HG03521 (cell line): ENCODE measurements around the gene RNF114.

Experiments
- ATAC-seq: cut with Tn5 transposase; IDR thresholded peaks from one replicate; pipeline ENCODE4 v1.9.1; 2021; ENCODE audit warnings: mild to moderate bottlenecking, moderate library complexity; ENCODE audit not compliant: unreplicated experiment

RNF114 gene

GRCh38 chr20:49901588-49901987 lies 34.6 kb upstream of the RNF114 start:
- ATAC-seq, result no peak

DNA sequence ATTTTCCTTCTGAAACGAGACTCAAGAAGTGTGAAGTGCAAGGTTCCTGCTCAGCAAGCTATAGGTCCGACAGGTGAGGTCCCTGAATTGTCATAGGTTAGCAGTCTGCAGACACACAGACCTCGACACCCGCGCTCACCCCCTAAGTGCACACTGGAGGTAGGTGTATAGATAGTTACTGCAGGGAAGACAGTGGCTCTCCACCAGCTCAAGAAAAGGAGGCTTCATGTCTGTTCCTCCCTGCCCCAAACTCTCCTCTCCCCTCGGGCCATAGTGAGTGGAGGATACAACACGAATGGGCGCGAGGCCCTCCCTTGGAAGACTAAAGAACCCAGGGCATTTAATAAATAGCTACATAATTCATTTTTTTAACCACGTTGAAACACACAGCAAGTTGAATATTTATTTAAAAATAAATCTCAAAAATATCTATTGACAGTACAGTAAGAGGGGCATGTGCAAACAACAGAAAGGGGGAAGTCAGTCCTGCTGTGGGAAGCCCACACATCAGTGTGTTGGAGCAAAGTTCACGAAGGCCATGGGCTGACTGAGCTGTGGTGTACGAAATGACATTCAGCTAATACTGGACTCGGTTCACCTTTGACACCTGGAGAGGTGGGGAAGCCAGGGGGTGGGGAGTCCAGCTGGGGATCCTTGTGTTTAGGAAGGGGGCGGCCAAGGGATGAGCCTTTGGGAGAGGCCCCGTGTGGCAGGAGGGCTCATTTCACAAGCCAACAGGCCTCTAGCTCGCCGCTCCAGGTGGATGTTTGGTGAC lies 31.6 kb upstream of the RNF114 start:
- ATAC-seq, result no peak

GRCh38 chr20:49905415-49906091 lies 30.6 kb upstream of the RNF114 start:
- no peak for ATAC-seq

GRCh38 chr20:49906101-49906604 lies 30.0 kb upstream of the RNF114 start:
- no peak for ATAC-seq

DNA sequence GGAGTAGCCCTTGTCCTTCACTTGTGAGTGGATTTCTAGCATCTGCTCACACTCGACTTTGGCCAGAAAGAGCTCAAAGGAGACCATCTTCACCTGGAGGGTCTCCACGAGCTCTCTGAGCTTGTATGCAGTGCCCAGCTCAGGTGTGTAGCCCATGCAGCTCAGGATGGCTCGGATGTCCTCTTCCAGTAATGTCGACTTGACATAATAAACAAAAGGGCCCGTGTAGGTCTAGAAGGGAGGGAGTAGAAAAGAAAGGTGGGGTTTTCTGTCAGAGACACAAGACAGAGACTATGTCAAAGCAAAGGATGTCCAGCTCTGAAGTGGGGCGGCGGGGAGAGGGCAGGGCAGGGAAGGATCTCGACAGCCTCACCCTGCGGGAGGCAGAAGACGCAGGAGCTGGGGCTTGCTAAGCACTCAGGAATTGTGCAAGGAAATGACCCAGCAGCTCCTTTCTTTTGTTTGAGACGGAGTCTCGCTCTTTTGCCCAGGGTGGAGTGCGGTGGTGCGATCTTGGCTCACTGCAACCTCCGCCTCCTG lies 29.5 kb upstream of the RNF114 start:
- ATAC-seq, result no peak

DNA sequence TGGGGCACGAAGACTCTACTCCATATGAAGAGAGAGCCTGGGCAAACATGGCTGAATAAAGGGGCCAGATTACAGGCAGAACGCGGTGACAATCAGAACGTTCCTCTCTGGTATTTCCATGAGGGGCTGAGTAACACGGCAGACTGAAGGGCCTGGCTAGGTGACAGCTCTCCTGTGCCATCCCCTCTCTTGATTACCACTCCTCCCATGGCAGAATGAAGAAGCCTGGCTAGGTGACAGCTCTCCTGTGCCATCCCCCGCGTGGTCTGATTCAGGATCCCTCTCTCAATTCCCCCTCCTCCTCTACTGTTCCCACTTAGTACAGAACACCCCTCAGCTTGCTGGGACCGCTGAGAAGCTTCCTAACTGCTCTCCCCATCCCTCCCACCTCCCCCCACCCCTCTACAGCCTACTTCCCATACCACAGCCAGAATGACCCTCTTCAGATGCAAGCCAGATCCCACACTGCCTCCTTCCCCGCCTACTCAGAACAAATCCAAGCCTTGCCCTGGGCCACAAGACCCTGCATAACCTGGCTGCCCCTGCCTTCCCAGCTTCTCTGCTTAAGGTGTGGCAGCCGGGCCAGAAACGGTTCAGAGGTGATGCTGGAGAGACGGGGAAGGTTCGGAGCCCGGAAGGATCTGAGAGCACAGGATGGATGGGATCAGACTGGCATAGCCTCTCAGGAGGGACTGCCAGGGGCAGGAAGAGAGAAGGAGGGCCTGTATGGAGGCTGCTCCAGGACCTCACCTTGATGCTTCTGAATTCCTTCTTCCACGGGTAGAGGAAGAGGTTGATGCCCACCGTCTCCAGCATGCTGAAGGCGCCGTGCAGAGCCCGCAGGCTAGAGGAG lies 28.6 kb upstream of the RNF114 start:
- ATAC-seq, result no peak

DNA sequence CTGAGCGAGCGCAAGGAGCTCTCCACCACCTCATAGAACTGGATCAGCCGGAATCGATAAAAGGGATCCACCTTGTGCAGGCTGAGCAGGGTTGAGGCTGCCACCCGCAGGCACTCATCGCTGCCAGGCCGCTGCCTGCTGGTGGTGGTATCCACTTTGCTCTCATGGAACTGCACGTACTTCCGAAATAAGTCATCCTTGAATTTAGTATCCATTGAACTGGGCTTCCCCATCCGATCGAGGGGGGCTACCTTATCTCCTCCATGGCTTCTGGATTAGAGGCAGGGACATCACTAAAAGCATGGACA lies 28.0 kb upstream of the RNF114 start:
- ATAC-seq, result no peak

GRCh38 chr20:49909499-49910339 lies 26.5 kb upstream of the RNF114 start:
- ATAC-seq, result no peak

GRCh38 chr20:49910340-49910706 lies 25.9 kb upstream of the RNF114 start:
- ATAC-seq, result no peak

- ATAC-seq, result no peak
Measured at GRCh38 chr20:49913399-49914047, 22.7 kb upstream of the RNF114 start.

DNA sequence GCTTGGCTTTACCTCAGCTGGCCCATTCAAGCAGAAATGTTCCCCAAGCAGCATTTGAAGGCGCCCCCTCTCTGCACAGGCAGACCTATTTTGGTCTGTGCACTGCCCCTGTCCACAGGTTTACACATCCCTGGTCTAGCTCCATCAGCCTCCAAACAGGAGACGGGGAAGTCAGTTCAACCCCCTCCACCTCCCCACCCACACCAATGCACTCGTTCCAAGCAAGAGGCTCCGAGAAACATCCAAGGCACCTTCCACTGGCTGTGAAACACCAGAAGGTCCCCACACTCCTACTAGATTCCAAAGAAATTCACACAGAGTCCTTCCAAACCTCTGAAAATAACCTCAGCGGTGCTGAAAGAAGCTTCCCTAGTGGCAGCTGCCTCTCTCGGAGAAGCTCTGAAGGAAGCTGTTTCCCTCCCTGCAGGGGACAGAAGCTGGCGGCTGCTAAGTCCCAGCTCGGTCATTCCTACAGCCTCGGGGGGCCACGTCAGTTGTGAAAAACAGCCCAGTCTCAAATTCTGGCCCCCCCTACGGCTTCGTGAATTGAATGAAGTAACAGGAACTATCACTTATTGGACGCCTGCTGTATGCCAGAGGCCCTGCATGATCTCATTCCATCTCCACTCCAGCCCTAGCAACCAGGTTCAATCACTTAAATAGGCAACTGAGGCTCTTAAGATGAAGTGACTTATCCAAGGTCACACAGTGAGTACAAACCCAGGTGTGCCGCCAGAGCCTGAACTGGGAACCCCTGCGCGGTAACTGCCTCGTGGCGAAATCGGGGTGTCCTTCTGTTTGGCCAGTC lies 21.7 kb upstream of the RNF114 start:
- peak; percentile 14 for ATAC-seq

DNA sequence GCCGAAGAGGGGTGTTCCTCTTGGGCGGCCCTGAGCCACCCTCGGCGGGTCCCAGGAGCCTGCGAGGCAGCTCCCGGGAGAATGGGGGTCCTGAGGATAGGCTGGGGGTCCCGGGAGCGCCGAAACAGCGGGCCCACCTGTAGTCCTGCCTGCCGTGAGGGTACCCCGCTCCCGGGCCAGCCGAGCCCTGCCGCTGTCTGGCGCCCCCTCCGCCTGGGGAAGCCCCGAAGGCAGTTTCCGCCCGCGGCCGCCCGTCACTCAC lies 21.1 kb upstream of the RNF114 start:
- no peak for ATAC-seq

DNA sequence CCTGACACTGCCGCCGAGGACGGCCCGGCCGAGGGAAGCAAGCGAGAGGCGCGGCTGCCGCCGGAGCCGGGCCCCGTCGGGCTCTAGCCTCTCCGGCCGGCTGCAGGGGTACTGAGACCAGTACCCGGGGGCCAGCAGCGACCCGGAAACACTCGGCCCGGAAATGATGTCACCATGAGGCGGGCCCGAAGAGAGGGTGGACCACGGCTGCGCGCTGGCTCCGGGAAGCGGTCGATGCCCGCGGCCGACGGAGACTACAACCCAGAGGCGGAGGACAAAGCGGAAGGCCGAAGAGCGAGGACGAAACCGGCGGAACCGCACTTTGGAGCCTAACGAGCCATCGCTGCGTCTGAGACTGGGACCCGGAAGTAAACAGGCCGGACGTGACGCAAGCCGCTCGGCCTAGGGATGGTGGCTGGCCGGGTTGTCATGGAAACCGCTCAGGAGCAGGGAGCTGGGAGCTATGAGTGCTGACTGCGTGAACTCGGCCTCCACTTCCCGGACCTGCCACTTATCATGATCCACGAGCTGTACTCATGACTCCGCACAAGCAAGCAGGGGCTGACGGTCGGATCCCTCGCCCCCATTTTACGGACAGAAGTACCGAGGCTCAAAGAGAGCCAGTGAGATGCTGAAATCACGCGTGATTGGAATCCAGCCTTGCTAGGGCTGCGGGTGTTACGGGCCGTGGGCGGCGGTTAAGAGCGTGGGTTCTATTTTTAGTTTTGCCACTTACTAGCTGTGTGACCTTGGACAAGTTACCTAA lies 20.6 kb upstream of the RNF114 start, which contains the start of gene SPATA2:
Gene SPATA2 (minus strand): TSS at position 150 of the 766 bp plus-strand sequence. CDS start 7,039 bp downstream, outside the sequence.
- ATAC-seq, result peak; percentile 80

DNA sequence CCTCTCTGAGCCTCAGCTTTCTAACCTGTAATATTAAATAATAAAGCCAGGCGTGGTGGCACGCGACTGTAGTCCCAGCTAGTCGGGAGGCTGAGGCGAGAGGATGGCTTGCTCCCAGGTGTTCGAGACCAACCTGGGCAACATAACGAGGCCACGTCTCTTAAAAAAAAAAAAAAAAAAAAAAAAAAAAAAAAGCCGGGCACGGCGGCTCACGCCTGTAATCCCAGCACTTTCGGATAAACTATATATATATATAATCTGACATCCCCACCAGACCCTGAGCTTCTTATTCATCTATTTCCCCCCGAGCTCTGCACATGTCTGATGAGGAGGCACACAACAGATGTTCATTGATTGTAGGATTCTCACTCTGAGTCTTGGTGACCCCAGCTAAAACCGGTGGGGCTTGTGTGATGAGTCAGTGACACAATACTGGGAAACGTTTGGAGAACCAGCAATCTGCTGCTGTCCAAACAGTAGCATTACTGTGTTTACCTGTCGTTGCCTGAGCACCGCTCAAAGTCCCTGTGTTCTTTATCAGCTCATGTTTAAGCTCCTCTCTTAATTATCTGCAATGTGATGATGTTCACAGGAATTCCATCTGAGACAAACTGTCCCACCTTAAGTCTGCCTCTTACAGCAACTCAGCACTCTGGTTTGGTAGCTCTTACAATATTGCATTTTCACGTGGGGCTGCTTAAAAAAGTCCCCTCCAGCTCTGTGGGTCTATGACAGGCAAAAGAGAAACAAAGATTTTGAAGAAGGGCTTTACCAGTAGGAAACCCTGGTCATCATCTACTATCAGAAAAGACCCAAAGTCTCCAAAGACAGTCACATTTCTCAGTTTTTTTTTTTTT lies 19.8 kb upstream of the RNF114 start:
- ATAC-seq, result no peak

DNA sequence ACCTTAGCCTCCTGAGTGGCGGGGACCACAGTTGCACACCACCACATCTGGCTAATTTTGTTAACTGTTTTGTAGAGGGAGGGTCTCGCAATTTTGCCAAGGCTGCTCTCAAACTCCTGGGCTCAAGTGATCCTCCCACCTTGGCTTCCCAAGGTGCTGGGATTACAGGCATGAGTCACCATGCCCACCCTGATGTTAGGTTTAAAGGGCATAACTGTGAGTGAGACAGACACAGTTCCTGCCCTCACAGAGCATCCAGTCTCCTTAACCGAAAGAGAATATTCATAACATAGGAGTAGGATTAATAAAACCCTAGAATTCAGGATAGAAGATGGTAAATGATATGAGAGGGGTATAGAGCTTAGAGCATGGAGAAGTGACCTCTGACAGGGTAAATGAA lies 17.8 kb upstream of the RNF114 start:
- no peak for ATAC-seq

DNA sequence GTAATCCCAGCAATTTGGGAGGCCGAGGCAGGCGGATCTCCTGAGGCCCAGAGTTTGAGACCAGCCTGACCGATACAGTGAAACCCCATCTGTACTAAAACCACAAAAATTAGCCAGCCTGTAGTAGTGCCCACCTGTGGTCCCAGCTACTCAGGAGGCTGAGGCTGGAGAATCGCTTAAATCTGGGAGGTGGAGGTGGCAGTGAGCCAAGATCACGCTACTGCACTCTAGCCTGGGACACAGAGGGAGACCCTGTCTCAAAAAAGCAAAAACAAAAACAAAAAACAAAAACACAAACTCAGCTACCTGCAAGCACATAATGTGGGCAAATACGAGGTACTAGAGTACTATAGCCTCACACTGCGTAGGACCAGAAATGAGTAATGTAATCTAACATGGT lies 17.2 kb upstream of the RNF114 start:
- ATAC-seq, result no peak

DNA sequence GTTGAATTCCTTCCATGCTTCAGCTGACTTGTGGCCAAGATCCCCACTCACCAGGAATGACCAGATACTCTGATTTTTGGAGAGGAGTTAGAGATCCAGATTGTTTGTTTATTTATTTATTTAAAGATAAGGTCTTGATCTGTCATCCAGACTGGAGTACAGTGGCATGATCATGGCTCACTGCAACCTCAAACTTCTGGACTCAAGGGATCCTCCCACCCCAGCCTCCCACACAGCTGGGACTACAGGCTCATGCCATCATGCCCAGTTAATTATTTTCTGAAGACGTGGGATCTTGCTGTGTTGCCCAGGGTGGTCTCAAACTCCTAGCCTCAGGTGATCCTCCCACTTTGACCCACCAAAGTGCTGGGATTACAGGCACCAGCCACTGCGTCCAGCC lies 16.7 kb upstream of the RNF114 start:
- no peak for ATAC-seq

DNA sequence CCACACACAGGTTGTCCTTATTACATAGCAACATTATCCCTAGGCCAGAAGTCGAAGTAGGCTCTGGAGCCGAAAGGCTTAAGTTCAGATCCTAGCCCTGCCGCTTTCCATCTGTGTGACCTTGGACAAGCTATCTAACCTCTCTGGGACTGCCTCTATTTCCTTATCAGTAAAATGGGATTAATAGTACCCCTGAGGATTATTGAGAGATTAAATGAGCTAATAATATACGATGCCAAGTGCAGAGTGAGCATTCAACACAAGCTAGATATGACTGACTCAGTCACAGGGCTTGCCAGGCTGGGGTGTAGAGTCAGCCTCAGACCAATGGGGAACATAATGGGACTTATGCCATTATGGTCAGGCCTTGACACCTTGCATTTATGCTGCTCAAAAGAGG lies 11.9 kb upstream of the RNF114 start:
- ATAC-seq, result no peak
